Measurements from ENCODE around the gene PSMG3.

PSMG3 gene
- long read RNA-seq, donor 1, transcript PSMG3-202 (2 exons, 1,391 nt): major isoform, 51 of 63 reads
- long read RNA-seq, donor 1, transcript PSMG3-203 (3 exons, 774 nt): minor isoform, 11 of 63 reads
- long read RNA-seq, donor 1, partial matches to known transcripts: 0 of 63 reads
- long read RNA-seq, donor 1, other reads (novel, unspliced or antisense): 0 of 63 reads
- long read RNA-seq, donor 2, transcript PSMG3-202 (2 exons, 1,391 nt): major isoform, 18 of 25 reads
- long read RNA-seq, donor 2, transcript PSMG3-203 (3 exons, 774 nt): minor isoform, 7 of 25 reads
- long read RNA-seq, donor 2, partial matches to known transcripts: 0 of 25 reads
- long read RNA-seq, donor 2, other reads (novel, unspliced or antisense): 0 of 25 reads
- long read RNA-seq, donor 3, transcript PSMG3-202 (2 exons, 1,391 nt): major isoform, 15 of 18 reads
- long read RNA-seq, donor 3, partial matches to known transcripts: 0 of 18 reads
- long read RNA-seq, donor 3, other reads (novel, unspliced or antisense): 0 of 18 reads
- long read RNA-seq, donor 4, transcript PSMG3-202 (2 exons, 1,391 nt): major isoform, 43 of 47 reads
- long read RNA-seq, donor 4, partial matches to known transcripts: 0 of 47 reads
- long read RNA-seq, donor 4, other reads (novel, unspliced or antisense): 0 of 47 reads
- long read RNA-seq, donor 5, transcript PSMG3-203 (3 exons, 774 nt): minor isoform, 6 of 71 reads
- long read RNA-seq, donor 5, transcript PSMG3-202 (2 exons, 1,391 nt): major isoform, 62 of 71 reads
- long read RNA-seq, donor 5, partial matches to known transcripts: 0 of 71 reads
- long read RNA-seq, donor 5, other reads (novel, unspliced or antisense): 0 of 71 reads
- long read RNA-seq, donor 6, transcript PSMG3-202 (2 exons, 1,391 nt): major isoform, 29 of 39 reads
- long read RNA-seq, donor 6, transcript PSMG3-203 (3 exons, 774 nt): minor isoform, 10 of 39 reads
- long read RNA-seq, donor 6, partial matches to known transcripts: 0 of 39 reads
- long read RNA-seq, donor 6, other reads (novel, unspliced or antisense): 0 of 39 reads
- long read RNA-seq, donor 7, transcript PSMG3-202 (2 exons, 1,391 nt): major isoform, 61 of 73 reads
- long read RNA-seq, donor 7, transcript PSMG3-203 (3 exons, 774 nt): minor isoform, 12 of 73 reads
- long read RNA-seq, donor 7, partial matches to known transcripts: 0 of 73 reads
- long read RNA-seq, donor 7, other reads (novel, unspliced or antisense): 0 of 73 reads
- long read RNA-seq, donor 8, transcript PSMG3-202 (2 exons, 1,391 nt): major isoform, 30 of 36 reads
- long read RNA-seq, donor 8, transcript PSMG3-203 (3 exons, 774 nt): minor isoform, 6 of 36 reads
- long read RNA-seq, donor 8, partial matches to known transcripts: 0 of 36 reads
- long read RNA-seq, donor 8, other reads (novel, unspliced or antisense): 0 of 36 reads

GRCh38 chr7:1569833-1570632 is at the start of gene PSMG3:
TSS of gene PSMG3 (minus strand) at chr7:1570032. CDS start at chr7:1569339, 693 bp downstream.
- DNase-seq: peak; percentile 96

- DNase-seq: no peak
Measured at GRCh38 chr7:1618475-1618874, 48.6 kb upstream of the PSMG3 start.

GRCh38 chr7:1617957-1618356 is 48.1 kb upstream of the PSMG3 start:
- DNase-seq: no peak

DNA sequence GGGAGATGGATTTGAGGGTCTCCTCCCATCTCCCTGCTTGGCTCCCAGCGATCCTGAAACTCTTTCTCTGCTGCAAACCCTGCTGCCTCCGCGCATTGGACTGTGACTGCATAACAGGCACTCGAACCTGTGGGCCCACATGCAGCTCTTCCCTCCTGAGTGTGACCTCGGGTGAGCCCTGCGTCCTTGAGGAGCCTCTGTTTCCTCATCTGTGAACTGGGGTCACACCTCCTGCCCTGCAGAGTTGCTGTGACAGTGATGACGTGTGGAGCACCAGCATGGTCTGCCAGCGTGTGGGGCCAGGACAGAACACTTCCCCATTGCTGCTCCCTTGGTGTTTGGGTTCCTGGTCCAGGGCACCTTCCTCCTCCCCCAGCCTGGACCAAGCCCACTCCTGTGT is 46.9 kb upstream of the PSMG3 start:
- no peak for DNase-seq

GRCh38 chr7:1611708-1612241 is 41.9 kb upstream of the PSMG3 start:
- no peak for DNase-seq

- no peak for DNase-seq
Measured at GRCh38 chr7:1610678-1611302, 41.0 kb upstream of the PSMG3 start.

GRCh38 chr7:1610013-1610677 is 40.3 kb upstream of the PSMG3 start:
- DNase-seq: no peak

DNA sequence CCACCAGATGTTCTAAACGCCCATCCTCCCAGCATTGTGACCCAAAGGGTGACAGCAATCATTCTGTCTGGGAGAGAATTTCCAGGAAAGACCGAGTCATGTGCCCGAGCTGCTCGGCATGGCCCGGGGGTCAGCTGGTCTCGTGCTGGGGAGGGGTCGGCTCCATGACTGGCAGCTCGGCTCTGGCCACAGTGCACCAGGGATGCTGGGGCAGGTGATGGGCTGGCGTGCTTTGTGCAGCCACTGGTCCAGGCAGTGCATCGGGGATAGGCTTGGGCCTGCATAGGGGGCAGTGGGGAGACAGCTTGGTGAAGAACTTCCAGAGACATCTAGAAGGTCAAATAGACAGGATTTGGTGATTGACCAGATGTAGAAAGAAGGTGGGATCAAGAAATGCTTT is 39.2 kb upstream of the PSMG3 start:
- DNase-seq: no peak

DNA sequence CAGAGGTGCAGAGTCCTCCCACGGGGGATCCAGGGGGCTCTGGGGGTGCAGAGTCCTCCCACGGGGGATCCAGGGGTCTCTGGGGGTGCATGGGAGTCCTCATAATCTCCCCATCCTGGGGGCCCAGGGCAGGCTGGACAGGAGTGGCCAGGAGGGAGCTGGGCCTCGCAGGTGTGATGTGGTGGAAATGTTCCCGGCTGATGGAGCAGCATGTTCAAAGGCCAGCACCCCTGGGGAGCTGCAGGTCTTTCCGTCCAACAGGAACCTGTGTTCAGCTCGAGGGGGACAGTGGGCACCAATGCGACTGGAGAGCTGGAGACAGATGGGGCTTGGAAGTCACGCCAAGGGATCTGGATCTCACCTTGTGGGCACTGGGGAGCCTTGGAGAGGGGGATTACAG is 38.5 kb upstream of the PSMG3 start:
- no peak for DNase-seq

DNA sequence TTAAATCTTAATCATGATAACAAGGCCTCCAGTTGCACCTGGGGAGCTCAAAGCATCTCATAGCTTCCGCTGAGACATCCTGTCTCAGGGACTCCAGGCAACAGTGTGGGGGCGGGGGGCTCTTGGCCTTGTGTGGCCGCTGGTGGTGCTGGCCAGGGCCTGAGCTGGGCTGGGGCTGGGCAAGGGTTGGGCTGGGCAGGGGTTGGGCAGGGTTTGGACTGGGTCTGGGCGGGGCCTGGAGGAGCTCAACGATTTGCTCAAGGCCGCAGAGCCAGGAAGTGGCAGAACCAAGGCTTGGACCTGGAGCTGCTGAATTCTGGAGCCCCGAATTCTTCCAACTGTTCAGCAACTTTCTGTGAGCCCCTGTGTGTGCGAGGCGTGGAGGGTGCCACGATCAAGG is 37.9 kb upstream of the PSMG3 start:
- DNase-seq: no peak

- DNase-seq: no peak
Measured at GRCh38 chr7:1607001-1607400, 37.2 kb upstream of the PSMG3 start.

- DNase-seq: no peak
Measured at GRCh38 chr7:1604383-1604782, 34.6 kb upstream of the PSMG3 start.

DNA sequence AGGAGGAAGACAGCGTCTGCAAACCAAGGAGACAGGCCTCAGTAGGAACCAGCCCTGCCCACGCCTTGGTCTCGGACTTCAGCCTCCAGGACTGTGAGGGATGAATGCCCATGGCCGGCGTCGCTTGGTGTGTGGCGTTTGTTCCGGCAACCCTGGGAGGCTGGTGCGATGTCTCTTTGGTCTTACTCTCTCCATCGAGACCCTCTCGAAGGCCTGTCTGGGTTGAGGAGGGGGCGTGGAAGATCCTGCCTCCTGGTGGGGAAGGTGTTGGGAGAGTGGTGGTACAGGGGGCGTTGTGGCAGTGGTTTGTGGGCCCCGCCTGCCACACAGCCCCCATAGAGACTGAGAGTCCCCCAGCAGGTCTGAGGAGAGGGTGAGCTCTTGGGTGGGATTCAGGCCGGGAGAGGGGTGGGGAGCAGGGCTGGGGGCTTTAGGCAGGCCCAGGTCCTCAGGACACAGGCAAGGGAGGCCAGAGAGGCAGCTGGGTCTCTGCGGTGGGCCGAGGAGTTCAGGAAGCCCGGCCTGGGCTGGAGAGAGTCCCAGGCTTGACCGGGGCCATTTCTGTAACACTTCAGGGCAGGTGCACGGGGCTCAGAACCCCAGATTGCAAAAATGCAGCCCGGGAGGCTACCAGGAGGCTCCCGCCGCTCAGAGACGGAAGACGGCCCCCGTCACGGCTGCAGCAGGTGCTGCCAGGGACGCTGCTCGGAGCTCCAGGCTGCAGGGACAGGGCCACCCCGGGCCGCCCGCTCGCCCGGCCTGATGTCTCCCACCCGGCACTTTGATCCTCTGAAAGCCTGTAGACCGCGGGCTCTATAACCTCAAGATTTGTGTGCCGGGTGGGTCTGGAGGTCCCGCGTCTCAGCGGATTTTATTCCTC is 33.8 kb upstream of the PSMG3 start:
- DNase-seq: no peak

DNA sequence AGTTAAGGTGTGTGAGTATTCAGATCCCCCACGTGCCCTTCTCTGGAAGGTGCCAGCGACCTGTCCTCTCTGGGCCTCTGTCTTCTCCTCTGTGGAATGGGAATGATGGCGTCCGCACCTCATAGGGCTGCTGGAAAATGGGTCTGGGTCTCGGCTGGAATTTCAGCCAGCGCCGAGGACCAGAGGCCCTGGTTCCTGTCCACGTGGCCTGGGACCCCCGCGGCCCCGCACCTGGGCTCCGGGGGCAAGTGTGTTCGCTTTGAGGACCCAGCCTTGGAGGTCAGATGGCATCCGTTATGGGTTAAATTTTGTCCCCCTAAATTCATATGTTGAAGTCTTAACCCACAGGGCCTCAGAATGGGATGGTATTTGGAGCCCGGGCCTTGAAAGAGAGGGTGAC is 32.6 kb upstream of the PSMG3 start:
- DNase-seq: no peak

DNA sequence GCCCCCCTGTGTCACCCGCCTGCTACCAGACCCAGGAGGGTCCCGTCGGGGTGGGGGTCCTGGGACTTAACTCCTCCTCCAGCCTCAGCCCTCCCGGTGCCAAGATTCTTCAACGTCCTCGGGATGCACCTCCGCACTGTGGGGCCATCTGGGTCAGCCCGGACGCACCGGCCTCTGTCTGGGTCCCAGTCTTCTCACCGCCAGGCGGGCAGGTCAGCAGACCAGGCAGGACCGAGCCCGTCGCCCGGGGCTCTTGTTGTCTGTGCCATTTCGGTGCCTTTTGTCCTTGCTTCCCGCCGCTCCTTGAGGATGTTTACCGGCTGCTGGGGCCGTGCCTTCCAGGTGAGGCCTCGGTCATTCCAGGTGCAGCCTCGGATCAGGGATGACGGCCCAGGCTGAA is 32.1 kb upstream of the PSMG3 start:
- DNase-seq: no peak

DNA sequence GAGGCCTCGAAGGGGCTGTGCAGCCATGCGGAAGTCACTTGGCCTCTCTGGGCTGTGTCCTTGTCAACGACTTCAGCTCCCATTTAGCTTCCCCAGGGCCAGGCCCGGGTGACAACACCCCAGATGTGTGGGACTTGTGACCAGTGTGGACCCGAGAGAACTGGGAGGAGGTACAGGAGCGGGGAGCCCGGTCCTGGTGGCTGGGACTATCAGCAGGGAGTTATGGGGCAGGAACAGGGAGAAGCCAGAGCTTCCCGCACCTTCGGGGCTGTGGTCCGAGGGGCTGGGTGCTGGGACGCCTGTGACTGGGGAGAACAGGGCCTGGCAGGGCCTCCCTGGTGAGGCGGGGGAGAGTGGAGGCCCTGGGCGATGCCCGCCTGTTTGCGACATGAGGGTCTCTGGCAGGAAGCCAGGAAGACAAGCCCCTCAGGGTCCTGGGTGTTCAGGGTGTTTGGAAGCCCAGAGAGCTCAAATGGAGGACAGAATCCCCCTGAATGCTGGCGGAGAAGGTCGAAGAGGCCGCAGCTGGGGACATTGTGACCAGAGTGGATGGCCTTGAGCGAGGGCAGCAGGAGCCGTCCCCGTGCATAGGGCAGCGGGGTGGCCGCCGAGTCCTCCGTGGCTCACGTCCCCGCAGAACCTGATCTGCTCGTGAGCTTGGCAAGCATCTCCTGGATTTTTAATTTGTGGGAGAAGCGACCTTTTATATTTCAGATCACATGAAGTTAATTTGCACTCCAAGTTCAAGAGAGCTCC is 30.0 kb upstream of the PSMG3 start:
- DNase-seq: no peak

DNA sequence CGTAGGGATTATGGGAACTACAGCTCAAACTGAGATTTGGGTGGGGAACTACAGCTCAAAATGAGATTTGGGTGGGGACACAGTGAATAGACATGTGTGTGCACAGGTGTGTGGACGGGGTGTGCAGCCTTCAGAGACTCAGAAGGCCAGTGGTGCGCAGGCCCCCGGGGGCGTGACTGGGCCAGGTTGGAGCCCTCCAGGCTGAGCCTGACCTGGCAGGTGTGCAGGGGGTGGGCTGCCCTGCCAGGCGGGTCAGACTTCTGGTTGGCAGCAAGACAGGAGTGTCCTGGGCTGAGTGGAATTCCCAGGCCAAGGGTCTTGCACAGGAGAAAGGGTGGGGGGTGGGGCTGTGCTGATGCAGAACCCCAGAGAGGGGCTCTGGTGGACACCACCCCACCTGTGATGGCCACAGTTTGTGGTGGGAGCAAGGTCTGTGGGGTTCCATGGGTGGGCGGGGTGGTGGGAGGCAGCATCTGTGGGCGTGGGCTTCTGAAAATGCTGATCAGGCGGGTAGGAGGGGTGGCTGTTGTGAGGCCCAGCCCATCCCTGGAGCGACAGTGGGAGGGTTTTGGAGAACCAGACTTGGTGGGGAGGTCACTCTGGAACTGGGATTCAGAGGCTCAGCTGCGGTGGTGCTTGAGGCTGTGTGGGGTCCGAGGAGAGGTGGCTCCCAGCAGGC is 29.3 kb upstream of the PSMG3 start:
- no peak for DNase-seq

DNA sequence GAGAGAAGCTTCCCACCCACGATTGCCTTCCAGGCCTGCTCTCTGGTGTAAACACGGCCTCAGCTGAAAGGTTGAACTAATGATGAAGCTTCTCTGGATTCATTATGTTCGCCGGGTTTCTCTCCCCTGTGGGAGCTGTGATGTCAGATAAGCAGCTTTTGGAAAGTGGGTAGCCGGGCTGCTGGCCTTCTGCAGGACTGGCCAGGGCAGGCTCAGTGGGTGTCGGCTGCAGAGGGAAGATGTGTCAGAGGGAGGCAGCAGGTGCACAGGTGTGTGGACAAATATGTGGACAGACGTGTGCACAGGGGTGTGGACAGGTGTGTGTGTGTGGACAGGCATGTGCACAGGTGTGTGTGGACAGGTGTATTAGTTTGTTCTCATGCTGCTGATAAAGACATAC is 28.5 kb upstream of the PSMG3 start:
- no peak for DNase-seq

Data from right kidney (tissue), 9 donors.